Measurements from ENCODE around the gene ATRIP.

- TF ChIP-seq CTCF (IDR thresholded peaks at IDR 0.05) = no peak
- TF ChIP-seq POLR2A (IDR thresholded peaks at IDR 0.05) = no peak
- TF ChIP-seq EP300 (IDR thresholded peaks at IDR 0.05) = no peak
- no peak for TF ChIP-seq POLR2AphosphoS5 (IDR thresholded peaks at IDR 0.05)
Observed at GRCh38 chr3:48470286-48470685, 23.7 kb downstream of the ATRIP start.

Data from sigmoid colon (tissue), 4 donors.